Middle frontal gyrus (tissue), 1 donor: Measurements from ENCODE around the gene PAK1.
"Not testable (repeated sequence)": the region's sequence is repeated elsewhere in the genome, so short reads cannot be mapped to it uniquely, and the experiment has no call there.

Experiments used
- DNase-seq: peaks from one replicate; pipeline ENCODE4 v3.0.0-alpha.2; 2015; ENCODE audit warnings: low spot score; ENCODE audit errors: extremely low spot score

PAK1 gene

DNA sequence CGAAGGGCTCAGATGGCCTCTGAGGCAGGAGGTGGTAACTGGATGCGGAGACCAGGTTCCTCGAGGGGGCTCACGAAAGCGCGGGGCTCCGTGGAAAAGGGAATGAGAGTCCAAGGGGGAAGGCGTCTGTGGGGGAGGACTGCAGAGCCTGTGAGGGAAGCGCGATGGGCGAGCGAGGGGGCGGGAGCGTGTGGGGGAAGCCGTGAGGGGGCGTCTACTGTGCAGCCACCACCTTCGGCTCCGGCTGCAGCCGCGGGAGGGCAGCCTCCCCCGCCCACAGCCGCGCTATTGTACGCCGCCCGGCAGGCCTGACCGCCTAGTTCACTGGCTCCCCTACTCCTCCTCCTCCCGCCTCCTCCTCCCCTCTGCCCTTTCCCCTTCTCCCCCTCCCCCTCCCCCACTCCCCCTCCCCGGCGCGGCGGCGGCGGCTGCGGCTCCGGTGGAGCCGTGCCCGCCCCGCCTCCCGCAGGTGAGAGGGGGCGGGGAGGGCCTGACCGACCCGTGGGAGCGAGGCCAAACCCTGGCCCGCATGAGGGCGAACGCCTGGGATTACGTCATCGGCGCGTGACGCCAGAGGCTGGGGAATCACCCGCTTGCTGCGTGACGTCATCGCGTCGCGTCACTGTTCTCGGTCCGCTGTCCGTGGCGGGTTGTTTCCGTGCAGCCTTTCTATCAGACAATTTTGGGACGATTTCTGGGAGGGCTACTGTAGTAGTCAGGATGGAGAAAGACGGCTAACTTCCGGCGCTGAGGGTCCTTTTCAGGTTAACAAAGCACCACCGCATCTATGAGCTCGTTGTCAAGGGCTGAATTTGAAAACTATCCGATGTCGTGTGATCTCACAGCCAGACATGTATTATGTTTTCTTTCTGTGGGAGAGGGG is at the start of gene PAK1:
TSS of gene PAK1 (minus strand) at position 294 of the 883 bp plus-strand sequence. CDS start 81,574 bp downstream, outside the sequence.
- peak; percentile 74 for DNase-seq

DNA sequence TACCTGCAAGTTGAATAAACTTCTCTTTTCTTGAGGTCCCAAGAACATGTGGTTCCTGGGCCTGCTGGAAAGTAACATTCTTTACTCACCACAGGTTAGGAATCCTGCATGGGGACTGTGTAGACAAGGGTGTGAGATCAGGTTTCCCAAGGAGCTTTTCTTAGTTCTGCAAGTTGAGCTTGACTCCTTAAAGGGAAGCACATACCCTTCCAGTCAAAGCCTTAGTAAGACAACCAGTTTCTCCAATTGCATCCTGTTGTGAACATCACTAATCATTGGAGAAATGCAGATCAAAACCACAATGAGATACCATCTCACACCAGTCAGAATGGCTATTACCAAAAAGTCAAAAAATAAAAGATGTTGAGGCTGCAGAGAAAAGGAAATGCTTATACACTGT is 48.3 kb upstream of the PAK1 start:
- DNase-seq: no peak

- DNase-seq: no peak
These were observed 46.0 kb upstream of the PAK1 start for GRCh38 chr11:77519847-77520246.

DNA sequence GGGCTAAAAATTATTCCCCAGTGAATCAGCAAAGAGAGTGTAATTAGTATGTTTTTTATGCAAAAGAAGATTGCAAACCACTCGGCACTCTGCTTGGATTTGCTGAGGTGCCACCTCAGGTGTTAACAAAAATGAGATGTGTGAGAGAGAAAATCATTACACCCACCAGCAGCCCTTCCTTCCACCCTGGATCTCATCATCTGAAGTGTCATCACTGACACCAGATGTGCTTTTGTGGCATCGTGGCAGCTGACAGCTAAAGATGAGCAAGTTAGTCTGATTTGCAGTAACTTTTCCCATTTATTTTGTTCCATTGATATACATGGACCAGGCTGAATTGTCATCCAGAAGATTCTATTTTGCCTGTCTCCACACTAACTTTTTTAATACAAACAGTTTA is 44.6 kb upstream of the PAK1 start:
- DNase-seq: no peak

- no peak for DNase-seq
These were observed 43.9 kb upstream of the PAK1 start for GRCh38 chr11:77517753-77518152.

DNA sequence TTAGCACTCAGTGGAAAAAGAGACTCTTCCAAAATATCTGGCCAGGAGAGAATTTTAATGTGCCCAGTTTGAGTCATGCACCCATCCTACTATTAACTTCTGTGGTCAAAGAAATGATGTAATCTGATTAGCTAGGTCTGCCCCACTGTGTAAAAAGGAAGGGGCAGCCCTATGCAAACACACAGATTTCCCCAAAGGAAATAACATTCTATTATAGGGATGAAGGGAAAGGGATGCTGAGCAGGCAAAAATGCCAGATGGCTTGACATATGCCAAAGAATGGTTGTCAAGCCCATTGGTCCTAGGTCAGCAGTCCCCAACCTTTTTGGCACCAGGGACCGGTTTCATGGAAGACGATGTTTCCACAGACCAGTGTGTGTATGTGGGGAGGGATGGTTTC is 43.3 kb upstream of the PAK1 start:
- no peak for DNase-seq

DNA sequence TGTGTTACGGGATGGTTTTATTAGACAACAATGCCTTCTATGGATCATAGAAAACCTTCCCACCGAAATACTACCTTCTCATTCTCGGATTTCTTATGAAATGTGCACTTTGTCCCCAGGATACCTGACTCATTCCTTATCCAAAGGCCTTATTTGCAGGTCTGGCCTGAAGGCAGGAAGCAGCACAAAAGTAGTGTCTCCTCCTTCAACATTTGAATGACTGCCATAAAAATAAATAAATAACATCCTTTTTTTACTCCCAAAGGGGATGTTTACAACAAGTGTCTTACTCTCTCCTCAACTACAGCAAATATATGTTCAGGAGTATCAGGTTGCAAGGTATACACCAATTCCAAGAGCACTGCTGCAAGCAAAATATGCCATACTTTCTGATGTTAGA is 41.6 kb upstream of the PAK1 start:
- DNase-seq: no peak

DNA sequence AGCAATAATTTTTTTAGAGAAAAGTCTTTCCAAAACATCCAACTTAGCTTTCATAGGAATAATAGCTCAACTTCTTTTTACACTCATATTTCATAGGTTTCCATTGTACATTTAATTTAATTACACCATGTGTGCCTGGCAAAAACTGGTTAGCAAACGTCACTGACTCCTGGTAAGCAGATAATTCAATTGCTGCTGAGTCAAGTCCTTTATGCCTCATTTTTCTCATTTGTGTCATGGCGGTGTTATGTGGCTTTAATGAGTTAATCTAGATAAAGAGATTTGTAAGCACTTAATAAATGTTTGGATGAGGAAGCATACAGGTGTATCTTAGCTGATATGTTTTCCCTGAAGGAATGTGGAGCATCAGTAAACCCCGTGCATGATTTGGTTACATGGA is 41.2 kb upstream of the PAK1 start:
- DNase-seq: no peak

DNA sequence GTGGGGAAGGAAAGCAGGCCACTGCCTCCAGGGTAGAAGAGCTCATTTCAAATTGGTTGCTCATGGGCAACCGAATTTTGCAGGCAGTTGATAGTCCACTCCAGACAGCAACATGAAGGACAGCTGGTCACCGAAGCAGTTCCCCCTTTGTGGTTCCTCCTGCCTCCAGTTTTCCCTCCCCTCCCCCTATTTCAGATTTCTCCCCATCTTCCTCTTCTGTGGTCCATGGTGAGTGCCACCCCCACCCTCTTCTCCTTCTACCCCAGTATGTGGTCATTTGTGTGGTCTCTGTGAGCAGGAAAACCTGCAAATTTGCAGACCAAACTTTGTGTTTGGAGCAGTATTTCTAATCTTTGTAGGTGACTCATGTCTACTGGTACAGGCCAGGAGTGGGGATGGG is 38.2 kb upstream of the PAK1 start:
- no peak for DNase-seq

DNA sequence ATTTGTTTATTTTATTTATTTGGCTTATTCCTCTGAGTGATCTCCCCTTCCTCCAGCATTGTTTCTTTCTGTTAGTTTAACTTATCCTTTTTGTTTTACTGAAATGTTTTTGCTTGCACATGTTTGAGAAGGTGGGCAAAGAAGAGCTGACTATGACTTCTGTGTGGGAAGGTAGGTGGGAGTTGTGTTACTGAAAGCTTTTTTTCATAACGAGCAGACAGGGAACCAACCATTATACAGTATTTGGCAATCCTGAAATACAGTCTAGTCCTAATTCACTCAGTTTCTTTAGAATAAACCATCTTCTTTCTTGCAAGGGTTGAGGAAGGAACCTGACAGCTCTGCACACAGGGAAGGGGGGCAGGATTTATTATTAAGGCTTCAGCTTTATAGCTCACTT is 37.0 kb upstream of the PAK1 start:
- DNase-seq: no peak

DNA sequence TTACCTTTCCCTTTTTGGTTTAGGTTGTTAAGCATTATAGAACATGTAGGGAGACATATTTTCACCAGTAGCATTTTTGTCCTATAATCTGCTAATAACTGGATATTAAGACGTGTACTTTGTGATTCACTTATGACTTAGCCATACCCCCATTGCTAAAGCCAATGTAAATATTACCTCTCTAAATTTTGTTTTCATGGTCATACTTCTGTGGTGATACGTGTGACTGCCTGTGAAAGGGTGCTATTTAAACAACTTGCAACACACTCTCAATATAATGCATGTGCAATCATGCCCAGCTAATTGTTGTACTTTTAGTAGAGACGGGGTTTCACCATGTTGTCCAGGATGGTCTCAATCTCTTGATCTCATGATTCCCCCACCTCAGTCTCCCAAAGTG is 36.2 kb upstream of the PAK1 start:
- no peak for DNase-seq

GRCh38 chr11:77508019-77508418 is 34.1 kb upstream of the PAK1 start:
- DNase-seq: no peak

- no peak for DNase-seq
These were observed 33.0 kb upstream of the PAK1 start for GRCh38 chr11:77506857-77507256.

GRCh38 chr11:77505956-77506355 is 32.1 kb upstream of the PAK1 start:
- DNase-seq: no peak

DNA sequence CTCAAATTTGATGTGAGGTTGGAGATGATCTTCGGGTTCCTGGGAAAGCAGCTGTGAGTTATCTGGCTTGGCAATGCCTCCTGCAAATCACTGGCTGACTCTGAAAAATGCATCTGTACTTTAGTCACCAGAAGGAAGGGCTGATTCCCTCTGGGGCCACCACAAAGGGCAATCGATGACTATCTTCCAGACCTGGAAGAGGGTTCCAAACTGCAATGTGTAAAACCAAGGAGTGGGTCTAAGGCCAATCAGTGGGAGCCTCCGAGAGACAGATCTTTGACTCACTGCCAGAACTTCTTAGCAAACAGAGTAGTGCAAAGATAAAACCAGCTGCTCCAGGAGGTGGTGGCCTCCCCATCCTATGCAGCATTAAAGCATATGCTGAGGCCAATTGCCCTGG is 29.1 kb upstream of the PAK1 start:
- no peak for DNase-seq

DNA sequence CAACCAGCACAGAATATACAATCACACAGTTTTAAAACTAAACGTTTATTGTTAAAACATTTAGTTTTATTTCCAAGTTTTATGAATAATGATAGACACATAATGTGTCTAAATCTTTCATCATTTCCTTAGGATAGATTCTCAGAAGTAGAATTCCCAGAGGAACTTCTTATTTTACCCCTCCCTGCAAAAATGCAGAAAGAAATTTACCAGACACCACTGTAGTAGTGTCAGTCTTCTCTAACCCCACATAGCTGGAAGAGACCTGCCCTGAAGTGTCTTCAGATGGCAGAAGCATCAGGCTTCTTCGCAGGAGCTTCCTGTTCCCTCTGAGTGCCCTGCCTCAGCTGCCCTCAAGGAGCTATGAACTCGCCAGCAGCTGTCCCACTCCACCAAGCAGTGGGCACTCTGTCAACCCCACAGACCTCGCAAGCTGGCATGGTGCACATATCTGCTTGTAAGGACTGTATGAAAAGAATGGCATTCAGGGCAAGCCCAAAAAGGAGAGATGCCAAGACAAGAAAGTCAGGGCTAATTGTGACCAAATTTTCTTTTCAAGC is 28.5 kb upstream of the PAK1 start:
- no peak for DNase-seq

DNA sequence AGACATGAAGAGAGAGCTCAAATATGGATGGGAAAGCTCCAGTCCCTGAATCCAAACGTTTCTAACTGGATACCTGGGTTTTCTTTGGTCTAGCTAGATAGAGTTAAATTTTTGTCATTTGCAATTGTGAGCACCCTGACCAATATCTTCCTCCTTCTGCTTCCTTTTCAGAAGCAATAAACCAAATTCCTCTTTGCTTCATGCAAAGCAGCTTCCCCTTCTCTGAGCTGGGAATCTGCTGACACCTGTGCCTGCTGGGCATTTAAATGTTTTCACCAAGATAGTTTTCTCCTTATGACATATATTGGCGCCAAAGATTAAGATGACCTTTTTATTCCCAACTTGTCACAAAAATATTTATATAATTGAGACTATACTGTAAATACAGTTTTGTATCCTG is 27.9 kb upstream of the PAK1 start:
- no peak for DNase-seq

DNA sequence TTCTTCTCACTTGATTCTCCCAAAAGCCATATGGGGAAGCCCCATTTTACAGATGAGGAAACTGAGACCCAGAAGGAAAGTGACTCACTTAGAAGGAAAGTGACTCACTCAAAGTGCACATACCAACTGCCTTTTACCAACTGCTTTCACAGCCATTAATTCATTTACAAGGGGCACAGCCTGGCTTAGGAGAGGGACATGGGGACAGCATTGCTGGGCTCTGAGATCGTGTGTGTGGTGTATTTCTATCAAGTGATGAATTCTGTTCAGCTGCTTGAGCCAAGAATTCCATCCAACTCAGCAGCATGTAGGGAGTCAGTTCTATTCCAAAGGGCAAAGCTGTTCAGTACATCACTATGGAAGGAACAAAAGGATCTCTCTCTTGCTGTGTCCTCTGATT is 23.5 kb upstream of the PAK1 start:
- DNase-seq: no peak

DNA sequence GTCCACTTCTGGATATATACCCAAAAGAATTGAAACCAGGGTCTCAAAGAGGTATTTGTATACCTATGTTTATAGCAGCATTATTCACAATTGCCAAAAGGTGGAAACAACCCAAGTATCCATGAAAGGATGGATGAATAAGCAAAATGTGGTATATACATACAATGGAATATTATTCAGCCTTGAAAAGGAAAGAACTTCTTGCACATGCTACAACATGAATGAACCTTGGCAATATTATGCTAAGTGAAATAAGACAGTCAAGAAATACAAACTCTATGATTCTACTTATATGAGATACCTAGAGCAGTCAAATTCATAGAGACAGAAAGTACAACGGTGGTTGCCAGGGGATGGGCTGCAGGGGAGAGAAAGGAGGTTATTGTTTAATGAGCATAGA is 21.6 kb upstream of the PAK1 start:
- no peak for DNase-seq

GRCh38 chr11:77490035-77490434 is 16.1 kb upstream of the PAK1 start:
- DNase-seq: not testable (repeated sequence)

GRCh38 chr11:77487790-77488189 is 13.9 kb upstream of the PAK1 start:
- no peak for DNase-seq

- no peak for DNase-seq
These were observed 6.0 kb upstream of the PAK1 start for GRCh38 chr11:77479746-77480352.

DNA sequence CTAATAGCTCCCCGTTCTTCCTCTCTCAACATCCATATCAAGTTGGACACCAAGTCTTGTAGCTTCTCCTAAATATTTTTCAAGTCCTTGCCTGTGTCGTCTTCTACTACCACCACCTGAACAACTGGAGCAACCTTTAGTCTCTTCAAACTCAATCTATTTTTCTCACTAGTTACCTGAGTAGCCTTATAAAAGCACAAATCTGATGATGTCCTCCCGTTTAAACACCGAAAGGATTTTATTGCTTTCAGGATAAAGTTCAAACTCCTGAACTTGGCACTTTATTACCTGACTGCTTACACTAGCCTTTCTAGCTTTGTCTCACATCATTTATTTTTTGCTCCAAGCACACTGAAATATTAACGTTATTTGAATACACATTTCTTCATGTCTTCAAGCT is 1.3 kb upstream of the PAK1 start:
- no peak for DNase-seq
